NCI-H2081 (cell line): ENCODE data around the gene PARP11.

Source experiments
- DNase-seq, 2 experiments: peaks; one replicate each; lab custom pipeline; 2025; lab: John Stamatoyannopoulos, UW

PARP11 gene

GRCh38 chr12:3872800-3873636, at the start of gene PARP11:
Gene PARP11 (minus strand): TSS chr12:3873399. CDS start chr12:3873229, 170 bp downstream.
- DNase-seq, result peak; percentile 89 to 94

DNA sequence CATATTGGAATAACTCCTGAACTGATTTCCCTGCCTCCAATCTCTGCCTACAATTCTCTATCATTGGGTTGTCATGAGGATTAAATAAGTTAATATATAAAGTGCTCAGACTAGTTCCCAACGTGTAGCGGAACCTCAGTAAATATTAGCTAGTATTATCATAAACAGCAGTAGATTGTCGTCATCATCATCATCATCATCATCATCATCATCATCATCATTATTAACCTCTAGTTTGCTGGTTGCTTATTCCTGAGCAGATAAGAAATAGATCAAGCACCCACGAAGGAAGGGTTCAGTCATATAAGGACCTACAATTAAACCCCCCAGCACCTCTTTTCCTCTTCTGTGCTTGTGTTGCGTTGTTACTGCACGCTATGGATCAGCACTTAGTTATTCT, 48.8 kb upstream of the PARP11 start:
- no peak for DNase-seq

- no peak for DNase-seq
Measured at GRCh38 chr12:3921526-3921925, 48.3 kb upstream of the PARP11 start.

- DNase-seq, result no peak
Measured at GRCh38 chr12:3921151-3921471, 47.9 kb upstream of the PARP11 start.

GRCh38 chr12:3920351-3921150, 47.4 kb upstream of the PARP11 start:
- no peak for DNase-seq

- DNase-seq, result no peak
Measured at GRCh38 chr12:3913278-3913677, 40.1 kb upstream of the PARP11 start.

GRCh38 chr12:3912863-3913262, 39.7 kb upstream of the PARP11 start:
- DNase-seq, result no peak

DNA sequence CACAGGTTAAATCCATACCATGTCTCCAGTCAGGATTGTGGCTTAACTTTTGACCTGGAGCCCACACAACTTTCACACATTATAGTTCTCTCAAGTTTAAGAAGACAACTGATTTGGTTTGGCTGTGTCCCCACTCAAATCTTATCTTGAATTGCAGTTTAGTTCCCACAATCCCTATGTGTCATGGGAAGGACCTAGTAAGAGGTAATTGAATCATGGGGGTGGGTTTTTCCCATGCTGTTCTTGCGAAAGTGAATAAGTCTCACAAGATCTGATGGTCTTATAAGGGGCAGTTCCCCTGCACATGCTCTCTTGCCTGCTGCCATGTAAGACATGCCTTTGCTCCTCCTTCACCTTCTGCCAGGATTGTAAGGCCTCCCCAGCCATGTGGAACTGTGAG, 38.2 kb upstream of the PARP11 start:
- no peak for DNase-seq

GRCh38 chr12:3905664-3906063, 32.5 kb upstream of the PARP11 start:
- DNase-seq, result no peak

DNA sequence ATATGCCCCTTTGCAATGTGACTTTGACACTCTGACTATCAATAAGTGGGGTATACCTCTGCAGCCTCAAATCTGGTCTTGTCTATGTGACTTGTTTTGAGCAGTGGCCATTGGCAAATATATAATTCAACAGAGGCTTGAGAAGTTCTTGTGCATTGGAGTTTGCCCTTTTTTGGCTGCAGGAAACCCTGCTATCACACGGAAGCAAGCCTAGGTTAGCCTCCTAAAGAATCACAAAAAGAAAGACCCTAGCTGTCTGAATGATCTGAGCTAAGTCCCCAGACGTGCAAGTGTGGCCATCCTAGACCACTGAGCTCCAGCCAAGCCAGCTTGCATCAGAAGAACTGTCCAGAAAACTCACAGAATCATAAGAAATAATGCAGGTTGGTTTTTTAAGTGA, 31.8 kb upstream of the PARP11 start:
- DNase-seq, result no peak

DNA sequence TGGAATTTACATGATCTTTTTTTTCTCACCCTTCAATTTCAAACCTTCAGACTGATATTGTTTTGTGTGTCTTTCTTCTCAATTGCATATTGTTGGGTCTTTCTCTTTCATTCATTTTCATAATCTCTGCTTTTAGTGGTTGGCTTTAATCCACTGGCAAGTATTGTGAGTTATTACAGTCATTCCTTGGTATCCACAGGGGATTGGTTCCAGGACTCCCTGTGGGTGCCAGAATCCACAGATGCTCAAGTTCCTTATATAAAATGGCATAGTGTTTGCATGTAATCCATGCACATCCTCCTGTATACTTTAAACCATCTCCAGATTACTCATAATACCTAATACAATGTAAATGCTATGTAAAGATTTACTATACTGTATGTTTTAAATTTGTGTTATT, 29.7 kb upstream of the PARP11 start:
- DNase-seq, result no peak

DNA sequence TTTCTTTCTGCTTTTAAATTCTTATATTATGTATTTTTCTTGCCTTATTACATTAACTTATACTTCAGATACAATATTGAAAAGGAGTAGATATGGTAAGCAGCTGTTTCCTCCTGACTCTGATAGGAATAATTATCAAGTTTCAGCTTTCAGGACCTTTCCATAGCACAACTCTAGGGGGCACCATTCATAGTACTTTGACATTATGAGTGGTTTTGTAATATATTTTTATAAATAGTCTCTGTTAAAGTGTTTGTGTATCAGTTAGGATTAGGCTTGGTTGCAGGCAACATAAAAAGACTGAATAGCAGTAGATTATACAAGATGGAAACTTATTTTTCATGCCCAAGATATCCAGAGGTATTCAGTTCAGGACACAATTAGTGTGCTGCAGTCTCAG, 27.9 kb upstream of the PARP11 start:
- DNase-seq, result no peak

- DNase-seq, result no peak
Measured at GRCh38 chr12:3898756-3899155, 25.6 kb upstream of the PARP11 start.

- no peak for DNase-seq
Measured at GRCh38 chr12:3897371-3897971, 24.3 kb upstream of the PARP11 start.

GRCh38 chr12:3896801-3897351, 23.7 kb upstream of the PARP11 start:
- no peak for DNase-seq

DNA sequence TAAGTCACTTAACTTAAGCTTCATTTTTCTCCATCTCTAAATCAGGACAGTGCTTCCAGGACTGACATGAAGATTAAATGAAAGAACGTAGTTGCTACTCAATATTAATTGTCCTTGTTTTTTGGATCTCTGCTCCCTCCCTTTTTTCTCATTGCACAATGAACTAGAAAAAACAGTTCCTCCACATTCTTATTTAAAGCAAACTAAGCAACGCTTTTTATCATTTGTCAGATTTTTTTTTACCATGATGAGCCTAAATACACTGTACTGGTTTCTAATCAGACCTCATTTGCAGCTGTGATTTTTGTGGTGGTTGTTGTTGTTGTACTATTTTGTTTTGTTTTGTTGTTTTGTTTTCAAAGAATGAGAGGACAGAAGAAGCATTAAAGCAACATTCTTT, 23.2 kb upstream of the PARP11 start:
- DNase-seq, result no peak

DNA sequence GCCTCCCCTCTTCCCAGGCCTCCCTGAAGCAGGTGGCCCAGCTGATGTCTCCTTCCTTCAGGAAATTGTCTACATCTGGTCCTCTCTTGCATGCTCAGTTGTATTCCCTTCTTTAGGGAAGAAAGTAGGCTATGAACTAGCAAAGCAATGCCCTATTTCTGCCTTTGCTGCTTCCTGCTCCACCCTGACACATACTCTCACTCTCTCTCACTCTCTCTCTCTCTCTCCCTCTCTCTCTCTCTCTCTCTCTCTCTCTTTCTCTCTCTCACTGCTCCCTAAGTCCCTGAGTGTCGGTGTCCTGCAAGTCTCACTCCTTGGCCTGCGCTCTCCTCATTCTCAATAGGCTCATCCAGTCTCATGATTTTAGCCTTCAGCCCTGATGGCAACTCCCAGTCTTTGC, 19.4 kb upstream of the PARP11 start:
- no peak for DNase-seq

DNA sequence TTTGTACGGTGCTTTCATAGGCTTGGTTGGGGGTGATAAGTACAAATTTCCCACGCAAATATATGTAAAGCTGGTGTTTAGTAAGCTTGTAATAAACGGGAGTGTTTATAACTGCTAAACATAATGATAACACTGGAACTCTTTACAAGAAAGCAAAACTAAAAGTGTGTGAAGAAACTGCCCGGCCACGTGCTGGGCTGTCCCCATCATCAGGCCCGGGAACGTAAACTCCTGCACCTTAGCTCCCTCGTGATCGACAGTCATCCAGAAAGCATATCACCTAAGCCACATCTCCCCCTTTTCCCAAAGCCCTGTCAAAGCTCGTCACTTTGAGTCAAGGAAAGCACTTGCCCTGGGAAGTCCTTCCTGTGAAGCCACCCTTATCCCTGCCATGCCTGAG, 18.0 kb upstream of the PARP11 start:
- DNase-seq, result no peak

DNA sequence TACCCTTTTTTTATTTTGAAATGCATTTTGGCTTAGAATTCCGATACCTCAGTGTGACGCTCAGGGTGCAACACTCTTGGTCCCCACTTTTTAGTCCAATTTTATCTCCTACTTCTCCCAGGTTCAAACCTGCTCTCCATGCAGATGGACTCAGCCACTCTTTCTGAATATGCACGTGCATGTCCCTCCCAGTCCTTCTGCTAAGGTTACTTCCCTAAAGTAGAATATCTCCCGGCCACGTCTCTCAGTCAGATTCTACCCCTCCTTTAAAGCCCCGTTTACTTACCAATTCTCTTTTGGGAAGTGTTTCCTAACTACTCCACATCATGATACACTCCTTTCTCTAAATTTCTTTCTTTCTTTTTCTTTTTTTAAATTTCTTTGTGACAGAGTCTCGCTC, 15.5 kb upstream of the PARP11 start:
- no peak for DNase-seq

- DNase-seq, result peak; percentile 12 to 40
Measured at GRCh38 chr12:3885277-3886094, 12.3 kb upstream of the PARP11 start.

GRCh38 chr12:3884671-3885070, 11.5 kb upstream of the PARP11 start:
- DNase-seq, result no peak
